Stimulated activated CD4-positive, alpha-beta T cell treated with anti-CD3 and anti-CD28 coated beads, TNF-alpha, amount 100 ng/mL, for 1 hour (primary cell): ENCODE results near the gene SQSTM1.
A peak's percentile ranks its signal among the peaks of the same experiment; 100 is the strongest.
"Not testable (repeated sequence)": the region's sequence is repeated elsewhere in the genome, so short reads cannot be mapped to it uniquely, and the experiment has no call there.

ENCODE experiments used
- DNase-seq, 3 donors: peaks; one replicate each; pipeline ENCODE4 v3.0.0-alpha.2; 2020; ENCODE audit warnings: low read depth in 3 of 3, low spot score in 1 of 3

SQSTM1 gene

DNA sequence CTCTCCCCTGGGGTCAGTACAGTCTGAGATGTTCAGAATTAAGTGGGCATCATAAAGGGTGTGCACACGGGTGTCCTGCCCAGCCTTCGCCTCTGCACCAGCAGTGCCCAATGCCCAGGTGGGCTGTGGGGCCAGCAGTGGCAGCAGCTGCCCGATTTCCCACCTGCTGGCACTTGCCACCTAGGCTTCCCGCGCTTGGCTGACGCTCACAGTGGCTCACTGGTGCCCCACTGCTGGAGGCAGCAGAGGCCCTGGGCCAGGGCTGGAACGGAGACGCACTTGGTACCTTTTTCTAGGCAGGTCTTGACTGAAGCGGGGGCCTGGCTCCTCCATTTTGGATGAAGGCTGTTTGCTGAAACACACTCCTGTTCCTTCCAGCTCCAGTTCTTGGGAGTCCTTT, 20.9 kb downstream of the SQSTM1 start:
- no peak for DNase-seq

- DNase-seq, result no peak
Measured at GRCh38 chr5:179852993-179853547, 32.4 kb downstream of the SQSTM1 start.

- no peak for DNase-seq
Measured at GRCh38 chr5:179854356-179854755, 33.7 kb downstream of the SQSTM1 start.

DNA sequence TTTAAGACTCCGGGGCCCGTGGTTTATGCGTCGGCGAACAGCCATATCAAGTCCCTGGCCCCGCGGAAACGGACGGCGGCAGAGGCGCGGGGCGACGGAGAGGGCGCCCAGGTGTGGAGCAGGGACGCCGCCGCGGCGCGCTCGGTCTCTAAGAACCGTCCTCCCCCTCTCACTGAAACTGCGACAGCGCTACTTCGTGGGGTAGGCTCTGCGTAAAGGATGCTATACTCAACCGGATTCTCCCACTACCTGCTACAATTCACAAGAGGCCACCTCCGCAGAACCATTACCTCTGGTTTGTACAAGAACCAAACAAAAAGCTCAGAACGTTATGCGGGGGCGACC, 37.5 kb downstream of the SQSTM1 start:
- DNase-seq, result peak in 1 of 3 donors; percentile 22

DNA sequence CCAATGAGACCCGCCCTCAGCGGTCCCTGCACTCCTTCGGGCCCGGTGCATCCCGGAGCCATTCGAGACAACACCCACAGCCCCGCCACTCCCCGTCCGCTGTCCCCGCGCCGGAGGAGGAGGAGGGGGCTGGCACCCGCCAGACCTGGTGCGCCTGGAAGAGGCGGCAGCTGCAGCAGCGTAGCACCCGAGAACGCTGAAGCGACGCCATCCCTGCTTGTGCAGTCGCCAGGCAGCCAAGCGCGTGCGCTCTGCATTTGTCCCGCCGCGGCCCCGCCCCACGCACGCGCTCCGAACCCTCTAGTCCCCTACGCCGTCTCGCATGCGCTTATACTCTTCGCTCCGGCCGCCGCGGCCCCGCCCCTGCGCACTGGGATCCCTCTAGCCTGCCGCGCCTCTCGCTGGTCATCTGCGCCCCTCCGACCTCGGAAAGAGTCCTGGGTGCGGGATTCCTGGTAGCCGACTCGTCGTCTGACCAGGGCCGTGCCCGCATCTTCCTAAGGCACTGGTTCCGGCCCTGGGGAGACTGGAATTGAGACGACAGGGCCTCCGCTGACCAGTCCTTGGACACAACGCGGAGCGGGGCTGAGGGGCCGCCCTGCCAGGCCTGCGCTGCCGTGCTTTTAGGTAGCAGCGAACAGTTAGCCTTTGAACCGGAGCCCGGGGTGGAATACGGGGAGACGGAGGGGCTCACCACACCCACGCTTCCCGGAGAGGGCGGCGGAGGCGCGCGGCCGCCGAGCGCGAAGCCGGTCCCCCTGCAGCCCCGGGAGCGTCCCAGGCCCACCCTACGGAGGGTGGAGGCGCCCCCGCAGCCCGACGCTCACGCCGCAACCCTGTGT, 38.1 kb downstream of the SQSTM1 start, which contains the start of gene MRNIP:
TSS of gene MRNIP (minus strand) at position 232 of the 842 bp plus-strand sequence. CDS start at position 211, 21 bp downstream.
- DNase-seq, result peak; percentile 63 to 87 (median 75)

DNA sequence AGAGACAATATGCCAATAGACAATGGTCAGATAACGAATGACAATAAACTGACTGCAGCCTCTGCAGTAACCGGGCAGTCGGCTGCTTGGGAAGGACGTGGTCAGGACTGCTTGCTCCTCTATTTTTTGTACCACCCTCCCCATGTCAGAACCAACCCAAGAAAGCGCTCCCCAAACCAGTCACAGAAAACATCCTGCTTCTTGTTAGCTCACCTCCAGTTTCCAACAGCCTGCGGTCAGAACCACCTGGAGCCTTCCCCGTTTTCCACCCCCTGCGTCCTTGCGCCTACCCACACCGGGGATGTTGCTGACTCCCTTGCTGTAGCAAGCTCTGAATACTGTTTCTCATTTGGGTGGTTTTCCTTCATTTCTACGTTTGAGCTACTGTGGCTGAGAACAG, 39.6 kb downstream of the SQSTM1 start:
- DNase-seq, result no peak

DNA sequence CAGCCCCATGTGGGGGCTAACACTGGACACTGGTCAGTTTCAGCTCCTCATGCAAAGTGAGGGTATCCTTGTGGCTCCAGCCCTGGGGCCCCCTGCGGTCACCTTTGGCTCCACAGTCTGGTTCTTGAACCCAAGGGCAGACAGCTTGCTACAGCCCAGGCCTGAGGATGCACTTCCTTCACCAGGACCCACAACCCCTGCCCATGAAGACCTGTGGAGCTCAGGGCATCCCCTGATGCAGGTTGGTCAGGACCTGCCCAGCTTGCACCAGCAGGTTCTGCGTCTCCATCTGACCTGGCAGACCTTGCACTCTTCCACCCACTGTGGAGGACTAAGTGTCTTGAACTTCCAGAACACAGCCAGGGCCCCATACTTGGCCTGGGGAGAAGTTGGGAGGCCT, 41.6 kb downstream of the SQSTM1 start:
- DNase-seq, result no peak

DNA sequence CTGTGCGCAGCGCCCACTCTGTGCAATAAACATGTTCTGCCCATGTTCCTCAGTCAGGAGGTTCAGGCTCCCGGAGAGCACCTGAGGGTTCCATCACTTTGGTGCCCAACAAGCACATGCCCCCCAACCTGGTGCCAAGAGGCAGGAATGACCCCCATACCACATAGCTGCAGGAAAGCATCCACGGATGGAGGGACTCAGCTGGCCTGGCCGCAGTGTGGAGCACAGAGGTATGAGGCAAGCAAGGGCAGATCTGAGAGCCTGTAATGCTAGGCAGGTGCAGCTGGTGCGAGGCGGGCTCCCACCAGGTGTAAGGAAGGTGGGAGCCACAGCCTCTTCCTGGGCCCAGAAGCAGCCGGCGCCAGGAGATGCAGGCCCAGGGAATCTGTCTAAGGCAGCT, 42.2 kb downstream of the SQSTM1 start:
- DNase-seq, result no peak

- DNase-seq, result no peak
Measured at GRCh38 chr5:179863449-179864085, 42.9 kb downstream of the SQSTM1 start.

- no peak for DNase-seq
Measured at GRCh38 chr5:179864686-179865085, 44.0 kb downstream of the SQSTM1 start.

DNA sequence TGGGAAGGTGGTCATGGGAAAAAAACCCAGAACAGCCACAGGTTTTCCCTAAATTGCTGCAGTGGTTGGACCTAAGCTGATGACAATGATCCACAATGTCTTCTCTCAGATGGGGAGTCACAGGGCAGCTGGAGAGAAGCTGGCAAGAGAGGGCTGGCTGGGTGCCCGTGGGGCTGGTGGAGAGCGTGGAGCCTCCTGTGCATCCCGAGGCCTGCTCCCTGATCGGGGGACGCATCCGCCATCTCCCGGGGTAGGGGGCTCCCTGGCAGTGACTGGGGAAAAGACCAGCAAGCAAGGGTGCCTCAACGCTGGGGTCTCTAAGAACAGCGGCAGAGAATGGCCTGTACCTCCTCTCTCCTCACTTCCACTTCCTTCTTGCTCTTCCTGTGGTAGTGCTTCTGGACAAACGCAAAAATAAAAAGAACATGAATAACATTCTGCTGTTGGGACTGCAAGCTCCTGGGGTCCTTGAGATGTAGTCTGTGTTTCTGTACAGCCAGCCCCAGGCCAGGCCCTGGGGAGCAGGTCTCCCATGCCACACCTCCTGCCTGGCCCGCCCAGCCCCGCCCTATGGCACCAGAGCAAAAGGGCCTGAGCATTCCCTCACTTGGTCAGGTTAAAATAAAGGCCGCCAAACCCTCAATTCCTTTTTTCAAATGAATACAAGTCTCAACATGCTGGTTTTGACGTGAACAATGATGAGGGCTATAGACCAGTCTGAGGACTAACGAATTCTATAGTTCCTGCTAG, 45.0 kb downstream of the SQSTM1 start:
- DNase-seq, result no peak

DNA sequence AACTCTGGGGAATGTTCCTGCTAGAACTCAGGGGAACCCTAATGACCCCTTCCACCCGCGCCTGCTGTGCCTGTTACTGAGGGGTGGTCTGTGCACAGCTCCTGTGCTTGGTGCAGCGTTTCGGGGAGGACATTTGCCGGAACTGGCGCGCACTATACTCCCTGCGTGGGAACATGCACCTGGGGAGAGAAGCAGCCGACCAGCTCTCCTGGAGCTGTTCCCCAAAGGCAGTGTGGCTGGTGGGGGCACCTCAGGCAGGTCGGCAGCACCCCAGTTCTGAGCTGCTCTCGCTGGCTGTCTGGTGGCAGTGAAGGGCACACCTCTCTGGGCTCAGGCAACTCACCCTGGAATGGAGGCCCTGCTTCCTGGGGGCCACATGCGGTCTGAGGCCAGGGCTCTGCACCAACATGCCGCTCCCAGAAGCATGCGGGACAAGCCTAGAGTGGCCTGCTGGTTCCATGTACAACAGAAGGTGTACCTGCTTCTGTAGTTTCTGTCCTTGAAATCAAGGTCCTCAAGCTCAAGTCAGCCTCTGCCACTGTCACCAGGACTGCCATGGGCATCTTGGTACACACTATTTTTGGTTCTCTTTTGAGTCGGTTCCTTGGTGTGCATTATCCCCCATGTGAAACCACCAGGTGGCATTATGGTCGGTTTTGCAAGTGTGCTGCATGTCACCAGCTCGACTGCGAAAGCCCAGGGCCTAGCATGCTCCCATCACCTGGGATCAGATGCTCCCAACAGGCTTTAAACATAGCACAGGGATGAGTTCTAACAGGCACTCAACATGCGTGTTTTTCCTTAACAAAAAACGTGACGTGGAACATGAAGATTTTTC, 45.8 kb downstream of the SQSTM1 start:
- no peak for DNase-seq

- DNase-seq, result no peak
Measured at GRCh38 chr5:179867079-179867465, 46.4 kb downstream of the SQSTM1 start.

- DNase-seq, result no peak
Measured at GRCh38 chr5:179867476-179867875, 46.8 kb downstream of the SQSTM1 start.

GRCh38 chr5:179868541-179868940, 47.8 kb downstream of the SQSTM1 start:
- DNase-seq, result no peak

DNA sequence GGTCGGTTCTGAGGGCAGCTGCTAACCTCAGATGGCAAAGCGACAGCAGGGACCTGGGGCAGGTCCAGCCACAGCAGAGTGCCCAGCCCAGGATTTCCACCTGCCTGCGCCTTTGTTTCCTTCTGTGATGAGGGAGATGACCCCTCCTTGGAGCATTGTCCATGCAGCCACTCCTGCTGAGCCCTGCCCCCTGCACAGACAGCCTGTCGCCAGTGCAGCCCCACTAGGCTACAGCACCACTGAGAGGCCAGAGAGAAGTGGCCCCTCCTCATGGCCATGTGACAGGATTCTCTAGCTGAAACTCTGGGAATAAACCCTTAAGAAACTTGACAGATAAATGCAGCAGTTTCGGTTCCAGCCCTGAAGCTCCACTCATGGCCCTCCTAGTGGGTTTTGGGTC, 48.4 kb downstream of the SQSTM1 start:
- no peak for DNase-seq

DNA sequence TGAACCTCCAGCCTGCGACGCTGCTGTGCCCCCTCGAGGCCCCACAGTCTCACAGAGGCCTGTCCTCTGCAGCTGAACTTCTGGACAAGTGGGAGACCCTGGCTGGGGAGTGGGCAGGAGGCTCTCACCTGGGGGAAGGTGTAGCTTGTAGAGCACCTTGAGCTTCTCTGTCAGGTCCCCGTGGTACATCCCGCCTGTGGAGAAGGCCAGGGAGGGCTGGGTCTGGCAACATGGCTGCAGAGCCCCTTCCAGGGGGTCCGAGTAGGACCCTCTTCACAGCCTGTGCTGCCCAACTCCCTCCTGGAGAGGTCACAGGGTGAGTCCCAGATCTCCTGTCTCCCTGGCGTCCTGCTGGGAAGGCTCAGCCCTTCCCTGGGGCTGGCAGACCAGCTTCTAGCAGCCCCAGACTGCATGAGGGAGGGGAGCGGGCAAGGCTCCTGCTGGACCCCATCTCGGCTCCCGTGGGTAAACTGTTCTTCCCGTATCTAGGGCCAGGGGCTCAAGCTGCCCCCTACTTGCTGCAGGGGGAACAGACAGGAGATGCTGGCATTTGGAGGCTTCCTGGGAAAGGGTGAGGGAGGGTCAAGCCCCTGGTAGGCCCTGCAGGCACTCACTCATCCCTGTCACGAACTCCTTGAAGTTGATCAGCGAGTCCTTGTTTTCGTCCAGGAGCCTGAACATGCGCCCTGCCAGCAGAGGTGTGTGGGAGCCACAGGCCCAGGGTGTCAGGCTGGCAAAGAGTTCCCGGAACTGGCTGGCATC, 49.1 kb downstream of the SQSTM1 start:
- DNase-seq, result no peak

DNA sequence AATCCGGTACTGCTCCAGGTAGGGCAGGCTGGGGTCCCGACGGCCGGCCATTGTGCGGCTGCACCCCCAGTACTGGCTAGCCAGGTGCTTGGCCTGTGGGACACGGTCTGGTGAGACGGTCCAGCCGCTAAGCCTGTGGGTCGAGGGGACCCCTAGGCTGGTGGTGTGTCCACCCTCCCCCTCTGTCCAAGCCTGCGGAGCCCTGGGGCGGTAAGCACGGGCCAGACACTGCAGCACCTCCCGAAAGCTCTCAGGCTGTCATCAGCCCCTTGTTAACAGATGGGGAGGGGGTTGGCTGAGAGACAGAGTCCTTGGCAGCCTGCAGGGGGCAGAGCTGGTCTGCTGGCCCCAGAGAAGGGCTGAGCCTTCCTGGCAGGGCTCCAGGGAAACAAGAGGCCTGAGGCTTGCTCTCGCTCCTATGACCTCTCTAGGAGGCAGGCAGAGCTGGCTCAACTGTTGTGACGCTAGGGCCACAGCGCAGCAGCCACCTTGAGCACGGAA, 49.7 kb downstream of the SQSTM1 start:
- no peak for DNase-seq

DNA sequence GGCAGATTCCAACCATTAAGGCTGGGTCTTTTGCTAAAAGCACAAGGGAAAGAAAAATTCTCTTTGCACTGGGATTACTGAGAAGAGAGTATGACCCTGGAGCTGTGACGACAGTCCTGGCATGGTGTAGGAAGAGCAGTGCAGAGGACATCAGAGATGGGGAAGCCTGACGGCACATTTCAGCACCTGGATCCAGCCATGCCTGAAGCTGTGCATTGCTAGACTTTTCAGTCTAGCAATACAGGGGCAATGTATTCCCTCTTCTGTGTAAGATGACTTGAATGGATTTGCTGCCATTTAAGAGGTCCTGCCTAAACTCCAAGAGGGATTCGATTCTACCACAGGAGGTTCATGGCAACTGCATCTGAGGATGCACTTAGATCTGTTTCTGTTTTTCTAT, 50.2 kb downstream of the SQSTM1 start:
- no peak for DNase-seq

DNA sequence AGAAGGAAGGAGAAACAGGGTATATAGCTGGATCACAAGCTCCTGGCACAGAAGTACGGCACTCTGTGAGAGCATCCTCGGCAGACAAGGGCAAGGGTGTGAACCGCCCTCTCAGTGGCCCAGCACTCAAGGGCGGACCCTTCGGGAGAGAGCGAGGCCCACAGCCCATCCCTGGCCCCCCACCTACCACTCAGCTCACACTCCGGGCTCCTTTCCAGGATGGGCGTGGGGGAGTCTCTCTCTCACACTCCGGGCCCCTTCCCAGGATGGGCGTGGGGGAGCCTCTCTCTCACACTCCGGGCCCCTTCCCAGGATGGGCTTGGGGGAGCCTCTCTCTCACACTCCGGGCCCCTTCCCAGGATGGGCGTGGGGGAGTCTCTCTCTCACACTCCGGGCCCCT, 50.8 kb downstream of the SQSTM1 start:
- not testable (repeated sequence) for DNase-seq
